ENCODE data around the gene ARHGEF4. TPM values are rescaled to one million over a fixed set of nuclear protein-coding genes. Genes with fewer than 3 reads are reported as not detected.

The ARHGEF4 gene
- total and polyA plus RNA-seq, 8 donors = 16.3 to 58.2 (median 19.8) TPM

GRCh38 chr2:130790804-130791616, 45.7 kb upstream of the ARHGEF4 start:
- ATAC-seq (peak in 3 of 4 donors; percentile 22 to 25 (median 23)), FAIRE-seq (no peak), DNase-seq (no peak)
- Histone ChIP-seq H3K4me1 (peaks cover 0 to 11% (median 2%) of the 10 kb centered on the region in 3 donors), H3K27me3 (no peaks in the 10 kb centered on the region), H3K4me3 (no peak overlapping the region), H3K9me3 (no peaks in the 10 kb centered on the region), H3K27ac (peak overlapping the region in 2 of 4 donors; percentile 47 to 63), H3K36me3 (no peaks in the 10 kb centered on the region)
- no peak for TF ChIP-seq CTCF (IDR thresholded peaks at IDR 0.05)
- intact Hi-C loops (cut with DNase I) = no loop called here
- WGBS, 2 donors = 83 to 84% methylated on average over 9 of the region's 9 CpGs

- ATAC-seq = peak; percentile 52 to 89 (median 73)
- H3K4me1 ChIP-seq = peaks cover 0 to 8% (median 0%) of the 10 kb centered on the region in 3 donors
- no peaks in the 10 kb centered on the region for H3K36me3 ChIP-seq
- no peak for FAIRE-seq
- DNase-seq = peak in 3 of 6 donors; percentile 14 to 49 (median 29)
- TF ChIP-seq CTCF (IDR thresholded peaks at IDR 0.05) = no peak
- H3K27me3 ChIP-seq = no peaks in the 10 kb centered on the region
- H3K9me3 ChIP-seq = no peaks in the 10 kb centered on the region
- peak overlapping the region in 2 of 4 donors; percentile 47 to 63 for H3K27ac ChIP-seq
- intact Hi-C loops (cut with DNase I) = no loop called here
- no peak overlapping the region for H3K4me3 ChIP-seq
- 23 to 24% methylated on average over 4 of the region's 4 CpGs for WGBS, 2 donors
Observed at GRCh38 chr2:130791617-130791939, 45.1 kb upstream of the ARHGEF4 start.

- ATAC-seq = no peak
- no peak for FAIRE-seq
- intact Hi-C loops (cut with DNase I) = no loop called here
- Histone ChIP-seq H3K27me3 (no peaks in the 10 kb centered on the region), H3K4me1 (peaks cover 0 to 8% (median 0%) of the 10 kb centered on the region in 3 donors), H3K4me3 (no peak overlapping the region), H3K27ac (no peak overlapping the region), H3K36me3 (no peaks in the 10 kb centered on the region), H3K9me3 (no peaks in the 10 kb centered on the region)
- DNase-seq = no peak
- TF ChIP-seq CTCF (IDR thresholded peaks at IDR 0.05) = no peak
- 72 to 81% methylated on average over 2 of the region's 2 CpGs for WGBS, 2 donors
Observed at GRCh38 chr2:130795431-130795830, 41.3 kb upstream of the ARHGEF4 start.

GRCh38 chr2:130796290-130796689, 40.4 kb upstream of the ARHGEF4 start:
- FAIRE-seq = no peak
- no peak for TF ChIP-seq CTCF (IDR thresholded peaks at IDR 0.05)
- no peaks in the 10 kb centered on the region for H3K36me3 ChIP-seq
- no peak for DNase-seq
- 71 to 73% methylated on average over 3 of the region's 3 CpGs for WGBS, 2 donors
- intact Hi-C loops (cut with DNase I) = no loop called here
- no peaks in the 10 kb centered on the region for H3K27me3 ChIP-seq
- no peaks in the 10 kb centered on the region for H3K9me3 ChIP-seq
- ATAC-seq = no peak
- no peak overlapping the region for H3K4me3 ChIP-seq
- no peak overlapping the region for H3K27ac ChIP-seq
- H3K4me1 ChIP-seq = peaks cover 0 to 7% (median 0%) of the 10 kb centered on the region in 3 donors
